ENCODE results near the gene CNNM1.

The CNNM1 gene

DNA sequence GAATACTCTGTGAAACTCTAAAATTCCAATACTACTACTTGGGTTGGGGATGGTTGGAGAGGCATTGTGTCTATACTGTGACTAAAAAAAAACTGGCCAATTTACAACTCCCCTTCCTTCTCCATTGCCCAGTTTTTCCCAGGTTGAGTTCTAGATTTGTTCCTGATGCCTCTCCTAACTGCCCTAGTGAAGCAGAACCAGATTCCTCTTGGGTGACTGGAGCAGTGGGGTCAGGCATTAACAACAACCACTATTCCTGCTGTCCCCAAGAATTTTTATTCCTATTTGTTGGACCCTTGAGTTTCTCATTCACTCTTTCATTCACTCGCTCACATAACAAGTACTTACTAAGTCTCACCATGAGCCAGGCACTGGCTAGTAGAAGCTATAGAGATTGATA, 95.5 kb downstream of the CNNM1 start:
- DNase-seq, result no peak

GRCh38 chr10:99425204-99425603, 96.0 kb downstream of the CNNM1 start:
- DNase-seq, result no peak

GRCh38 chr10:99426689-99427088, 97.5 kb downstream of the CNNM1 start:
- DNase-seq, result no peak

DNA sequence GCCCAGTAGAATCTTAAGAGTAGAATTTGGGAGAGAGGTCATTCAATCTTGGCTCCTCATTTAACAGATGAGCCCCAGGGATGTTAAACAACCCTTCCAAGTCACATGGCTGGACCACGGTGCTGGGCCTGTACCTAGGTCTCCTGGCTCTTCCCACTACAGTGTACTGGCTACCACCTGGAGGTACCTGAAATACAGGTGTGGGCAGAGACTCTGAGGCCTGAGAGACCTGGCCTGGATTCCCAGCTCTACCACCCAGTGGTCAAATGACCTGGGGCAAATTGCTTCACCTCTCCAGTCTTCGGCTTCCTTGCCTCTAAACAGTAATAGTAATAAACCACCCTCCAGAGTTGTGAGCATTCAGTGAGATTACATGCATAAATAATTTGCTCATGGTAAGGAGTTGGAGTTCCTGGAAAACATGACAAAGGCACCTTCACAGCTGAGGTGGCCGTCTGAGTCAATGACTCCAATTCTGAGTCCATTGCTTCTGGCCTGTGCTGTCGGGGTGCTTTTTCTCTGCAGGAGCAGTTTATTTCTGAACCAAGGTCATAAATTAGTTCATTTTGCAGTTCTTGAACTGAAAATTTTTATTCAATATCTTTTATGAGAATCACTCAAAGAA, 98.5 kb downstream of the CNNM1 start:
- no peak for DNase-seq

- DNase-seq, result no peak
Measured at GRCh38 chr10:99429517-99430095, 100.5 kb downstream of the CNNM1 start.

- DNase-seq, result no peak
Measured at GRCh38 chr10:99430116-99430450, 100.9 kb downstream of the CNNM1 start.

DNA sequence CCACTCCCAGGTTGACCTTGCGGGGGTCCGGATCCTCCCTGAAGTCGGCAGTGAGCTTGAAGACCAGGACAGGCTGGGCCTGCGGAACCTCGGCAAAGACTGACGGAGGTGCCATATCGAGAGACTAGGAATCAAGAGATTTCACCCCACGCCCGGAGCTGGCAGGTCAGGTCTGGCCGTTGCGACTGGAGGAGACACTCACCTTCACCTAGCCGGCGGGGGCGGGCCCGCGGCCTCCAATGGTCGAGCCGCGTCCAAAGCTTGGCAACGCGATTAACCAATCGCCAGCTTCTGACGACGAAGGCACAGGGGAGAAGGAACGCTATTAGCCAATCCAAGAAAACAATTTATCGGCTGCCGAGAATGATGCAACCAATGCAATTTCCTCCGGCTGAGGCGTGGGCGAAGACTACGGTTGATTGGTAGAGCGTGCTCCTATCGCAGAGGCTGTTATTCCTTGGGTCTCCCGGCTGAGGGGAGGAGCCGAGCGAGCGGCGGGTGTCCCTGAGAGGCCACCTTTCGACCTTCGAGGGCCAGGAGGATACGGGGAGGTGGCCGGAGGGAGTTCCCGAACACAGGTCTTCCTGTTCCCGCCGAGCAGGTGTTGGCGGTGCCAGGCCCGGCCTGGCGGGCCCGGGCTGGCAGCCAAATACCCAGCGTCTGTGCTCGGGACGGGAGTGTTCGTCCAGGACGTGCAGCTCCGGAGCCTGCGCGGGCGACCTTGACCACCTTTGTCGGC, 101.5 kb downstream of the CNNM1 start, which contains the start of gene GOT1:
Gene GOT1, minus strand, starts transcription at position 174 of the 739 bp plus-strand sequence. Its CDS starts 59 bp downstream, at position 115.
- peak; percentile 96 for DNase-seq

DNA sequence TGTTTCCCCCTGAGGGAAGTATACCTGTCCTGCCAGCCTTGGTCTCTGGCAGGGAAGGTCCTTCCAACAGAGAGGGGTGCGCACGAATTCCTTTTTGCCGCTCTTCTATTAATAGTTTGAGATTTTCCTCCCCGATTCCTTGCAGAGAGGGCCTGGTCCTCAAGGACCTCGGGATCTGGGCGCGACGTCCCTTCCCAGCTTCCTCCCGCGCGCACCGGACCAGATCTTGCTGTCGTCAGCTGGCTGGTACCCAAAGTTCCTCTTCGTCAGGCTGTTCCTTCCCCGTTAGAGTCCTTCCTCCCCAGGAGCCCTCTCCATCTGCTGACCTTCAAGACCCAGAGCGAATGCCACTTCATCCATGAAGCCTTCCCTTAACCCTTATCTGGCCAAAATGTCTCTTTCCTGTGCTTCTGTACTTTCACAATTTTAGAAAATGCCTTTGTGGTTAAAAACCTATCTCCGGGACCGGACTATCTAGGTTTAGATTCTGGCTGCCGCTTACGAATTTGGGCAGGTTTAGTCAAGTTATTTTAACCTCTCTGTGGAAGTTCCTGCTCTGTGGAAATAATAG, 102.1 kb downstream of the CNNM1 start:
- no peak for DNase-seq

DNA sequence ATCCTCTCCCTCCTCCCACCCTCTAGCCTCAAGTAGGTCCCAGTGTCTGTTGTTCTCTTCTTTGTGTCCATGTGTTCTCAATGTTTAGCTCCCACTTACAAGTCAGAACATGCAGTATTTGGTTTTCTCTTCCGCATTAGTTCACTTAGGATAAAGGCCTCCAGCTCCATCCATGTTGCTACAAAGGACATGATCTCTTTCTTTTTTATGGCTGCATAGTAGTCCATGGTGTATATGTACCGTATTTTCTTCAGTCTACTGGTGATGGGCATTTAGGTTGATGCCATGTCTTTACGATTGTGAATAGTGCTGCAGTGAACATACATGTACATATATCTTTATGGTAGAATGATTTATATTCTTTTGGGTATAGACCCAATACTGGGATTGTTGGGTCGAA, 102.9 kb downstream of the CNNM1 start:
- no peak for DNase-seq

GRCh38 chr10:99432881-99433280, 103.7 kb downstream of the CNNM1 start:
- DNase-seq, result no peak

- no peak for DNase-seq
Measured at GRCh38 chr10:99433378-99434020, 104.3 kb downstream of the CNNM1 start.

GRCh38 chr10:99435986-99436638, 107.0 kb downstream of the CNNM1 start:
- DNase-seq, result peak; percentile 66

- DNase-seq, result no peak
Measured at GRCh38 chr10:99438890-99439289, 109.7 kb downstream of the CNNM1 start.

- no peak for DNase-seq
Measured at GRCh38 chr10:99442394-99442793, 113.2 kb downstream of the CNNM1 start.

- DNase-seq, result no peak
Measured at GRCh38 chr10:99443500-99443899, 114.3 kb downstream of the CNNM1 start.

Data from NCI-H1694 (cell line).